Activated CD8-positive, alpha-beta memory T cell treated with anti-CD3 and anti-CD28 coated beads for 48 hours (primary cell): ENCODE measurements around the gene NTM.
A peak's percentile ranks its signal among the peaks of the same experiment; 100 is the strongest.
"Not testable (repeated sequence)": the region's sequence is repeated elsewhere in the genome, so short reads cannot be mapped to it uniquely, and the experiment has no call there.

Experiments
- DNase-seq, 3 experiments: peaks; one replicate each; pipeline ENCODE4 v3.0.0-alpha.2; 2020; ENCODE audit warnings: low read depth in 2 of 3, low spot score in 2 of 3

Gene NTM

GRCh38 chr11:131664293-131664692 lies 293.9 kb downstream of the NTM start:
- DNase-seq = no peak

GRCh38 chr11:131664816-131665215 lies 294.4 kb downstream of the NTM start:
- no peak for DNase-seq

GRCh38 chr11:131665344-131665968 lies 295.0 kb downstream of the NTM start:
- no peak for DNase-seq

GRCh38 chr11:131666006-131666405 lies 295.6 kb downstream of the NTM start:
- no peak for DNase-seq

GRCh38 chr11:131666617-131667016 lies 296.2 kb downstream of the NTM start:
- no peak for DNase-seq

GRCh38 chr11:131667566-131667965 lies 297.2 kb downstream of the NTM start:
- no peak for DNase-seq

GRCh38 chr11:131668500-131669400 lies 298.3 kb downstream of the NTM start:
- peak in 2 of 3 experiments; percentile 10 to 16 for DNase-seq

- no peak for DNase-seq
These were observed 299.0 kb downstream of the NTM start for GRCh38 chr11:131669401-131669780.

- no peak for DNase-seq
These were observed 300.5 kb downstream of the NTM start for GRCh38 chr11:131670876-131671275.

GRCh38 chr11:131671320-131671719 lies 300.9 kb downstream of the NTM start:
- DNase-seq = no peak

- no peak for DNase-seq
These were observed 301.3 kb downstream of the NTM start for GRCh38 chr11:131671734-131672133.

GRCh38 chr11:131672191-131672590 lies 301.8 kb downstream of the NTM start:
- no peak for DNase-seq

GRCh38 chr11:131674051-131674755 lies 303.8 kb downstream of the NTM start:
- peak; percentile 16 to 37 (median 20) for DNase-seq

- DNase-seq = no peak
These were observed 304.9 kb downstream of the NTM start for GRCh38 chr11:131675121-131675888.

- DNase-seq = no peak
These were observed 307.5 kb downstream of the NTM start for GRCh38 chr11:131677828-131678470.

GRCh38 chr11:131678658-131679340 lies 308.4 kb downstream of the NTM start:
- no peak for DNase-seq

GRCh38 chr11:131680448-131680847 lies 310.0 kb downstream of the NTM start:
- not testable (repeated sequence) for DNase-seq

- no peak for DNase-seq
These were observed 311.5 kb downstream of the NTM start for GRCh38 chr11:131681920-131682319.

GRCh38 chr11:131682373-131683015 lies 312.1 kb downstream of the NTM start:
- DNase-seq = no peak

GRCh38 chr11:131683131-131683530 lies 312.7 kb downstream of the NTM start:
- no peak for DNase-seq
